ENCODE data around the gene STXBP6.

The STXBP6 gene

DNA sequence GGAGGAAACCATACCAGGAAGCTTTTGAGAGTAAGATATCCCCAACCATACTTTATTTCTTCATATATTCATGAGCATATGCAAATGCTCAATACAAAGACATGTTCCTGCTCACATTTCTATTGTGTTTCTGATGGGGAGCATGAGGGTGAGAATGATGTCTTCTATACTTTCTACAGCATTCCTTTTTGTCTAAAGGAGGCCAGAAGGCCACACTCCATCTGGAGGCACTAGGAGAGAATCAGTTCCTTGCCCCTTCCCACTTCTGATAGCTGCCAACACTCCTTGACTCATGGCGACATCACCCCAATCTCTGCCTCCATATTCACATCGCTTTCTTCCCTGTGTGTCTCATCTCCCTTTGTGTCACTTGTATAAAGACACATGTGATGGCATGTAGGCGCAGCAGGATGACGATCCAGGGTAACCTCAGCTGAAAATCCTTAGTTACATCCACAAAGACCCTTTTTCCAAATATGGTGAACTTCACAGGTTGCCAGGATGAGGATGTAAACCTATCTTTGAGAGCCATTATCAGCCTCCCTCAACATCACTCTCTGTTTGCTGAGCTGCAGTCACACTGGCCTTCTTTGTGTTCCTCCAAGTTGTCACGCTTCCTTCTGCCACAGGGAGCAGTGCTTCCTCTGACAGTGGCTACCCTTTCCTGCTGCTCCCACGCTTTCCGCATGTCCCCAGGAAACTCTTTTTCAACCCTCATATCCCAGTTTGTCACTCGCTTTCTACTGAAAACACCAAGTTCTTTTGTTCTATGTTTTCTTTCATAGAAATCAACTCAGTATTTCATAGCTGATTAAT, 96.9 kb downstream of the STXBP6 start:
- WGBS (ENCODE audit: extremely low coverage, insufficient coverage, low lambda C conversion rate) = no CpG with 5 or more reads among the region's 8 CpGs
- Histone ChIP-seq H3K4me2 (ENCODE audit: low read length) (no peak overlapping the region), H2BK120ac (ENCODE audit: low read depth, low read length) (no peak overlapping the region), H3K36me3 (ENCODE audit: control insufficient read depth, insufficient read depth, low read length) (no peaks in the 10 kb centered on the region), H4K5ac (ENCODE audit: low read length) (no peak overlapping the region), H3K79me2 (ENCODE audit: control insufficient read depth, insufficient read depth, low read length) (no peaks in the 10 kb centered on the region), H3K27me3 (ENCODE audit: insufficient read depth, low read length, poor library complexity) (no peaks in the 10 kb centered on the region), H2BK15ac (replicated peaks; ENCODE audit: low read depth) (no peak overlapping the region), H4K8ac (ENCODE audit: low read depth, low read length) (no peak overlapping the region), H3K4ac (ENCODE audit: low read depth, low read length) (no peak overlapping the region), H3K18ac (ENCODE audit: low read length) (no peak overlapping the region), H2BK5ac (ENCODE audit: low read length) (no peak overlapping the region), H3K27ac (ENCODE audit: low read depth, low read length) (no peak overlapping the region), H3K23ac (ENCODE audit: low read length) (no peak overlapping the region), H3K79me1 (ENCODE audit: low read length) (no peaks in the 10 kb centered on the region), H3K4me1 (ENCODE audit: control insufficient read depth, low read depth, low read length) (no peaks in the 10 kb centered on the region), H3K4me3 (ENCODE audit: low read length) (no peak overlapping the region), H2AK5ac (ENCODE audit: low read length) (no peak overlapping the region), H3K9ac (ENCODE audit: low read length) (no peak overlapping the region), H3K56ac (ENCODE audit: low read length) (no peak overlapping the region)
- peak; percentile 76 for DNase-seq

DNA sequence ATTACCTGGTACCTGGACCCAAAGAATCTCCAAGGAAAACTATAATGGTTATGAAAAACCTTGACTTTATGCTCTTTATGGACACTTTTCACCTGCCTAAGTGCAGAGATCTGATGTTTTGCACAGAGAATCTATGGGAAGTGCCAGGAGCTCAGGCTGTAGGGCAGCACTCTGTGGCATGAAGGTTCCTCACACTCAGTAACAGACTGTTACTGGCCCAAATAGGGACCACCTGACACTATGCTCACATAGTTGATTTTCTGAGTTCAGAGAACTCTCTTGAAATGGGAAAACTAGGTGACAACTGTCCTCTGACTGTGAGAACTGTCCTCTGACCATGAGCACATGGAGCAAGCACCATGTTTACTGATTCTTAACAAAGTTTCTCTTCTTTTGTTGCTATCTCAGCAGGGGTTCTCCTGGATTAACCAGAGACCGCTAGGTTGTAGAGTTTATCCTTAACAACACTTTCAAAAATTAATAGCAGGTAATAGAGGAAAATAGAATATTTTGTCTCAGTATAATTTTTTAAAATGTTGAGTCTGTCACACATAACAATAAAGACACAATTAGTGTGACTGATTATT, 101.6 kb downstream of the STXBP6 start:
- no peak overlapping the region for H2BK15ac ChIP-seq (replicated peaks; ENCODE audit: low read depth)
- peak; percentile 15 for DNase-seq
- no CpG with 5 or more reads among the region's 1 CpG for WGBS (ENCODE audit: extremely low coverage, insufficient coverage, low lambda C conversion rate)

DNA sequence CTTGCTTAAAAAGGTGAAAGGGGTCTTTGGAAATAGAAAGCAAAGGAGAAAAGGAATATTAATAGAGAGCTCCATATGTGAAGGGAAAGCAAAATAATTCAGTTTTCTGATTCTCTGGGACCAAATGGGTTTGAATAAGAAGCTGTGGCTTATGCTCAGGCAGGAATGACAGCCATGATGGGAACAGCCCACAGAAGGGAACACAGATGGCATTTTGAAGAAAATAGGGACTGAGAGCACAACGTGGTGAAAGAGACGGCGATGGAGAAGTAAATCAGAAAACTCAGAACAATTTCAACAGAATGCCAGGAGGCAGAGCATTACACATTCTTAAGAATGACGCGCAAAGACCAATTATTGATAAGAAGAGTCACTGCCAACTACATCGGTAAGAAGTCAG, 102.8 kb downstream of the STXBP6 start:
- no peak for DNase-seq
- Histone ChIP-seq H3K27ac (ENCODE audit: low read depth, low read length) (no peak overlapping the region), H2BK15ac (replicated peaks; ENCODE audit: low read depth) (no peak overlapping the region), H3K4me3 (ENCODE audit: low read length) (no peak overlapping the region), H3K4me2 (ENCODE audit: low read length) (no peak overlapping the region), H3K56ac (ENCODE audit: low read length) (no peak overlapping the region), H3K4me1 (ENCODE audit: control insufficient read depth, low read depth, low read length) (peaks cover 4% of the 10 kb centered on the region), H3K27me3 (ENCODE audit: insufficient read depth, low read length, poor library complexity) (no peaks in the 10 kb centered on the region), H3K23ac (ENCODE audit: low read length) (no peak overlapping the region), H2BK120ac (ENCODE audit: low read depth, low read length) (no peak overlapping the region), H3K79me2 (ENCODE audit: control insufficient read depth, insufficient read depth, low read length) (no peaks in the 10 kb centered on the region), H4K5ac (ENCODE audit: low read length) (no peak overlapping the region), H4K8ac (ENCODE audit: low read depth, low read length) (no peak overlapping the region), H3K4ac (ENCODE audit: low read depth, low read length) (no peak overlapping the region), H3K9ac (ENCODE audit: low read length) (no peak overlapping the region), H3K18ac (ENCODE audit: low read length) (no peak overlapping the region), H2AK5ac (ENCODE audit: low read length) (no peak overlapping the region), H3K36me3 (ENCODE audit: control insufficient read depth, insufficient read depth, low read length) (no peaks in the 10 kb centered on the region), H3K79me1 (ENCODE audit: low read length) (no peaks in the 10 kb centered on the region), H2BK5ac (ENCODE audit: low read length) (no peak overlapping the region)
- no CpG with 5 or more reads among the region's 6 CpGs for WGBS (ENCODE audit: extremely low coverage, insufficient coverage, low lambda C conversion rate)

More for the DNA sequence above, 101.6 kb downstream of the STXBP6 start:
- Histone ChIP-seq H3K4me2 (ENCODE audit: low read length) (no peak overlapping the region), H3K23ac (ENCODE audit: low read length) (no peak overlapping the region), H2AK5ac (ENCODE audit: low read length) (no peak overlapping the region), H3K27me3 (ENCODE audit: insufficient read depth, low read length, poor library complexity) (no peaks in the 10 kb centered on the region), H3K27ac (ENCODE audit: low read depth, low read length) (no peak overlapping the region), H2BK5ac (ENCODE audit: low read length) (no peak overlapping the region), H3K79me2 (ENCODE audit: control insufficient read depth, insufficient read depth, low read length) (no peaks in the 10 kb centered on the region), H3K36me3 (ENCODE audit: control insufficient read depth, insufficient read depth, low read length) (no peaks in the 10 kb centered on the region), H4K5ac (ENCODE audit: low read length) (no peak overlapping the region), H4K8ac (ENCODE audit: low read depth, low read length) (no peak overlapping the region), H3K9ac (ENCODE audit: low read length) (no peak overlapping the region), H2BK120ac (ENCODE audit: low read depth, low read length) (no peak overlapping the region), H3K4me3 (ENCODE audit: low read length) (no peak overlapping the region), H3K4ac (ENCODE audit: low read depth, low read length) (no peak overlapping the region), H3K4me1 (ENCODE audit: control insufficient read depth, low read depth, low read length) (no peaks in the 10 kb centered on the region), H3K18ac (ENCODE audit: low read length) (no peak overlapping the region), H3K79me1 (ENCODE audit: low read length) (no peaks in the 10 kb centered on the region), H3K56ac (ENCODE audit: low read length) (no peak overlapping the region)

DNA sequence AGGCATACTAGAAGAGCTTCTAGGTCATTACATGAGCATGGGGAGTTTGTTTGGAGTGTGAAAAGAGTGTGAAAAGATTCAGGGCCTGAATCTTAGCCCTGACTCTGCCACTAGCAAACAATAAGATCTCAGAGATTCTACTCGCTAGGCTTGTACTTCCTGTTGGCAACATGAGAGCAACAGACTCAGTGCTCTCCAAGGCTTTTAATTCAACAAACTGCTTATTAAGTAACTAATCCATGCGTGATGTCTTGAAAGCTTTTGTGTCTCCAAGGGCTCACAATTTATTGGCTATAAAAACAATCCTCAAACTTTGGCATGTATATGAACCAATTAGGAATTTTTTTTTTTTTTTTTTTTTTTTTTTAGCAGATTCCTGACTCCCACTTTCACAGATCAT, 105.1 kb downstream of the STXBP6 start:
- no peaks in the 10 kb centered on the region for H3K36me3 ChIP-seq (ENCODE audit: control insufficient read depth, insufficient read depth, low read length)
- no peak overlapping the region for H3K4me2 ChIP-seq (ENCODE audit: low read length)
- no peak overlapping the region for H4K5ac ChIP-seq (ENCODE audit: low read length)
- no peak overlapping the region for H2BK15ac ChIP-seq (replicated peaks; ENCODE audit: low read depth)
- no CpG with 5 or more reads among the region's 2 CpGs for WGBS (ENCODE audit: extremely low coverage, insufficient coverage, low lambda C conversion rate)
- no peak overlapping the region for H3K4ac ChIP-seq (ENCODE audit: low read depth, low read length)
- no peaks in the 10 kb centered on the region for H3K79me2 ChIP-seq (ENCODE audit: control insufficient read depth, insufficient read depth, low read length)
- no peaks in the 10 kb centered on the region for H3K27me3 ChIP-seq (ENCODE audit: insufficient read depth, low read length, poor library complexity)
- no peak overlapping the region for H2BK5ac ChIP-seq (ENCODE audit: low read length)
- H3K79me1 ChIP-seq (ENCODE audit: low read length) = no peaks in the 10 kb centered on the region
- H3K23ac ChIP-seq (ENCODE audit: low read length) = no peak overlapping the region
- no peak overlapping the region for H3K4me3 ChIP-seq (ENCODE audit: low read length)
- no peak overlapping the region for H4K8ac ChIP-seq (ENCODE audit: low read depth, low read length)
- no peak overlapping the region for H3K27ac ChIP-seq (ENCODE audit: low read depth, low read length)
- peaks cover 4% of the 10 kb centered on the region for H3K4me1 ChIP-seq (ENCODE audit: control insufficient read depth, low read depth, low read length)
- H3K56ac ChIP-seq (ENCODE audit: low read length) = no peak overlapping the region
- H3K18ac ChIP-seq (ENCODE audit: low read length) = no peak overlapping the region
- no peak overlapping the region for H2BK120ac ChIP-seq (ENCODE audit: low read depth, low read length)
- H3K9ac ChIP-seq (ENCODE audit: low read length) = no peak overlapping the region
- peak; percentile 15 for DNase-seq
- H2AK5ac ChIP-seq (ENCODE audit: low read length) = no peak overlapping the region

DNA sequence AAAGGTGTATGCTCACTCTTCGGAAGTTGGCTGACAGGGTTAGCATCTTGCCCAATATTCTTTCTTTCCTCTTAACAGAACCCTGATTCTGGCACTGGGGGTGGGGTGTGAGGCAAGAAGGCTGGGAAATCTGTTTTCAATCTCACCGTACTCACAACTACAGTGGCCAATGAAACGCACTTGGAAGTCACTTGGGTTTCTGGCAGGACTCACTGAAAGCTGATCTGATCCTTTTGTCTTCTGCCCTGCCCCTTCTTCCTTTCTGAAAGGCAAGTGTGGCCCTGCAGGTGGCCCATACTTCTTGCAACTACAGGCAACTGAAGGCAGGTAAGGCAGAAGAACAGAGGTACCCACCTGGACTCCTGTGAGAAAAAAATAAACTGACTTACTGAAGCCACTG, 106.9 kb downstream of the STXBP6 start:
- peak; percentile 76 for DNase-seq
- H3K23ac ChIP-seq (ENCODE audit: low read length) = no peak overlapping the region
- no peak overlapping the region for H2BK120ac ChIP-seq (ENCODE audit: low read depth, low read length)
- H3K27ac ChIP-seq (ENCODE audit: low read depth, low read length) = no peak overlapping the region
- H3K27me3 ChIP-seq (ENCODE audit: insufficient read depth, low read length, poor library complexity) = no peaks in the 10 kb centered on the region
- no peak overlapping the region for H4K8ac ChIP-seq (ENCODE audit: low read depth, low read length)
- H2BK15ac ChIP-seq (replicated peaks; ENCODE audit: low read depth) = no peak overlapping the region
- H3K18ac ChIP-seq (ENCODE audit: low read length) = no peak overlapping the region
- no peak overlapping the region for H3K9ac ChIP-seq (ENCODE audit: low read length)
- H3K4me1 ChIP-seq (ENCODE audit: control insufficient read depth, low read depth, low read length) = peaks cover 4% of the 10 kb centered on the region
- WGBS (ENCODE audit: extremely low coverage, insufficient coverage, low lambda C conversion rate) = no CpG with 5 or more reads among the region's 3 CpGs
- H3K4me2 ChIP-seq (ENCODE audit: low read length) = no peak overlapping the region
- H3K4me3 ChIP-seq (ENCODE audit: low read length) = no peak overlapping the region
- H3K4ac ChIP-seq (ENCODE audit: low read depth, low read length) = no peak overlapping the region
- H4K5ac ChIP-seq (ENCODE audit: low read length) = no peak overlapping the region
- H3K79me1 ChIP-seq (ENCODE audit: low read length) = no peaks in the 10 kb centered on the region
- H2BK5ac ChIP-seq (ENCODE audit: low read length) = no peak overlapping the region
- no peak overlapping the region for H2AK5ac ChIP-seq (ENCODE audit: low read length)
- H3K79me2 ChIP-seq (ENCODE audit: control insufficient read depth, insufficient read depth, low read length) = no peaks in the 10 kb centered on the region
- H3K56ac ChIP-seq (ENCODE audit: low read length) = no peak overlapping the region
- no peaks in the 10 kb centered on the region for H3K36me3 ChIP-seq (ENCODE audit: control insufficient read depth, insufficient read depth, low read length)

Measured in mesendoderm (in vitro differentiated cells).